Fibroblast of peridontal ligament (primary cell): ENCODE results near the gene M6PR.
"Not testable (repeated sequence)": the region's sequence is repeated elsewhere in the genome, so short reads cannot be mapped to it uniquely, and the experiment has no call there.

ENCODE experiments used
- DNase-seq: peaks from one replicate; pipeline ENCODE4 v3.0.0-alpha.2; 2010; ENCODE audit errors: extremely low read depth

Gene M6PR

GRCh38 chr12:8912914-8913313 is 36.5 kb downstream of the M6PR start:
- no peak for DNase-seq

- no peak for DNase-seq
These were observed 37.7 kb downstream of the M6PR start for GRCh38 chr12:8911606-8912268.

- DNase-seq, result no peak
These were observed 39.7 kb downstream of the M6PR start for GRCh38 chr12:8909752-8910151.

GRCh38 chr12:8907513-8907912 is 41.9 kb downstream of the M6PR start:
- DNase-seq, result no peak

GRCh38 chr12:8906266-8907180 is 42.9 kb downstream of the M6PR start:
- DNase-seq, result no peak

- no peak for DNase-seq
These were observed 43.9 kb downstream of the M6PR start for GRCh38 chr12:8905546-8905945.

GRCh38 chr12:8904665-8905064 is 44.8 kb downstream of the M6PR start:
- no peak for DNase-seq

- no peak for DNase-seq
These were observed 45.8 kb downstream of the M6PR start for GRCh38 chr12:8903646-8904045.

- not testable (repeated sequence) for DNase-seq
These were observed 46.7 kb downstream of the M6PR start for GRCh38 chr12:8902703-8903102.

GRCh38 chr12:8899830-8900229 is 49.6 kb downstream of the M6PR start:
- no peak for DNase-seq

GRCh38 chr12:8897081-8897480 is 52.4 kb downstream of the M6PR start:
- no peak for DNase-seq

- no peak for DNase-seq
These were observed 54.5 kb downstream of the M6PR start for GRCh38 chr12:8894986-8895385.

- DNase-seq, result no peak
These were observed 55.1 kb downstream of the M6PR start for GRCh38 chr12:8894378-8894777.

GRCh38 chr12:8891976-8892375 is 57.5 kb downstream of the M6PR start:
- no peak for DNase-seq
